Effector CD8-positive, alpha-beta T cell (primary cell): ENCODE measurements around the gene FUT9.

ENCODE experiments used
- DNase-seq: peaks from one replicate; lab custom pipeline; 2025; lab: John Stamatoyannopoulos, UW
- total RNA-seq, 4 experiments: gene quantifications; one replicate each; lab custom pipeline; 2026; lab: John Stamatoyannopoulos, UW

The FUT9 gene
- 0 to 0.18 (median 0) reads per million in 4 experiments for total RNA-seq

- no peak for DNase-seq
Observed at GRCh38 chr6:96015518-96016333, at the start of gene FUT9. Gene FUT9 (plus strand): TSS chr6:96015974. CDS start chr6:96203156, 187,182 bp downstream.

GRCh38 chr6:95967594-95967993, 48.2 kb upstream of the FUT9 start:
- no peak for DNase-seq

GRCh38 chr6:95973976-95974375, 41.8 kb upstream of the FUT9 start:
- DNase-seq: no peak

- DNase-seq: no peak
Observed at GRCh38 chr6:95978230-95978629, 37.5 kb upstream of the FUT9 start.

- no peak for DNase-seq
Observed at GRCh38 chr6:95991906-95992305, 23.9 kb upstream of the FUT9 start.

- no peak for DNase-seq
Observed at GRCh38 chr6:95994151-95994550, 21.6 kb upstream of the FUT9 start.

GRCh38 chr6:95998133-95998532, 17.6 kb upstream of the FUT9 start:
- DNase-seq: no peak

GRCh38 chr6:96001891-96002575, 13.7 kb upstream of the FUT9 start:
- no peak for DNase-seq

- DNase-seq: no peak
Observed at GRCh38 chr6:96002576-96002910, 13.2 kb upstream of the FUT9 start.

- DNase-seq: no peak
Observed at GRCh38 chr6:96002912-96003311, 12.9 kb upstream of the FUT9 start.

GRCh38 chr6:96007663-96008062, 8.1 kb upstream of the FUT9 start:
- DNase-seq: no peak

- DNase-seq: no peak
Observed at GRCh38 chr6:96013531-96013930, 2.2 kb upstream of the FUT9 start.

- DNase-seq: no peak
Observed at GRCh38 chr6:96014846-96015517, 792 bp upstream of the FUT9 start.

- DNase-seq: no peak
Observed at GRCh38 chr6:96016334-96017069, 728 bp downstream of the FUT9 start.

GRCh38 chr6:96017070-96017359, 1.2 kb downstream of the FUT9 start:
- no peak for DNase-seq

- no peak for DNase-seq
Observed at GRCh38 chr6:96022225-96022624, 6.5 kb downstream of the FUT9 start.

- no peak for DNase-seq
Observed at GRCh38 chr6:96032661-96033060, 16.9 kb downstream of the FUT9 start.

GRCh38 chr6:96051555-96051954, 35.8 kb downstream of the FUT9 start:
- DNase-seq: no peak

GRCh38 chr6:96058082-96058481, 42.3 kb downstream of the FUT9 start:
- no peak for DNase-seq

- DNase-seq: no peak
Observed at GRCh38 chr6:96059586-96059985, 43.8 kb downstream of the FUT9 start.

GRCh38 chr6:96060249-96060648, 44.5 kb downstream of the FUT9 start:
- no peak for DNase-seq

GRCh38 chr6:96065213-96065612, 49.4 kb downstream of the FUT9 start:
- no peak for DNase-seq
